Calu3 (cell line): ENCODE measurements around the gene PTPN14. TPM values are rescaled to one million over a fixed set of nuclear protein-coding genes. Genes with fewer than 3 reads are reported as not detected.

Source experiments
- BruUV-seq: library from RNA; stranded (reverse); fragments of 400-500 nt; replicated peaks from 2 replicates; lab custom pipeline; 2021; lab: Mats Ljungman, UMichigan
- CTCF ChIA-PET: fragments of 300-600 bp; sonication (Branson Sonifier 250); formaldehyde crosslinking; loops from one replicate; lab custom pipeline; 2022; ENCODE audit warnings: antibody characterized with exemption; lab: Charles Lee
- DNase-seq: peaks from one replicate; pipeline ENCODE4 v3.0.0; 2022
- H3K27ac Mint-ChIP-seq: one replicate; pipeline ENCODE4 v1.8.0; 2022; ENCODE audit warnings: mixed read lengths; ENCODE audit not compliant: unreplicated experiment
- H3K27me3 Mint-ChIP-seq: one replicate; pipeline ENCODE4 v1.8.0; 2022; ENCODE audit warnings: mixed read lengths; ENCODE audit not compliant: unreplicated experiment
- H3K36me3 Mint-ChIP-seq: one replicate; pipeline ENCODE4 v1.8.0; 2022; ENCODE audit warnings: mild to moderate bottlenecking, moderate library complexity, mixed read lengths; ENCODE audit not compliant: insufficient read depth, unreplicated experiment
- H3K4me1 Mint-ChIP-seq: one replicate; pipeline ENCODE4 v1.8.0; 2022; ENCODE audit warnings: mild to moderate bottlenecking, low read depth, mixed read lengths; ENCODE audit not compliant: unreplicated experiment
- H3K4me3 Mint-ChIP-seq: one replicate; pipeline ENCODE4 v1.8.0; 2022; ENCODE audit warnings: mild to moderate bottlenecking, low read depth, moderate library complexity, mixed read lengths; ENCODE audit not compliant: unreplicated experiment
- H3K9me3 Mint-ChIP-seq: one replicate; pipeline ENCODE4 v1.8.0; 2022; ENCODE audit warnings: low read depth, mixed read lengths; ENCODE audit not compliant: unreplicated experiment
- CTCF ChIP-seq: fragments of 200-600 bp; IDR thresholded peaks from one replicate; pipeline ENCODE4 v1.8.0; 2022; ENCODE audit warnings: antibody characterized with exemption; ENCODE audit not compliant: unreplicated experiment
- intact Hi-C: fragments of 100-400 bp; cut with micrococcal nuclease; formaldehyde crosslinking; loops from one replicate; pipeline ENCODE4 v1.10.0; 2022; ENCODE audit not compliant: unreplicated experiment
- total RNA-seq: library from RNA; stranded (reverse); gene quantifications from 2 replicates; pipeline ENCODE4 v1.2.3, GENCODE V29; 2022

Gene PTPN14
- total RNA-seq, 1 experiment from 2014 or later, result 77.4 TPM

DNA sequence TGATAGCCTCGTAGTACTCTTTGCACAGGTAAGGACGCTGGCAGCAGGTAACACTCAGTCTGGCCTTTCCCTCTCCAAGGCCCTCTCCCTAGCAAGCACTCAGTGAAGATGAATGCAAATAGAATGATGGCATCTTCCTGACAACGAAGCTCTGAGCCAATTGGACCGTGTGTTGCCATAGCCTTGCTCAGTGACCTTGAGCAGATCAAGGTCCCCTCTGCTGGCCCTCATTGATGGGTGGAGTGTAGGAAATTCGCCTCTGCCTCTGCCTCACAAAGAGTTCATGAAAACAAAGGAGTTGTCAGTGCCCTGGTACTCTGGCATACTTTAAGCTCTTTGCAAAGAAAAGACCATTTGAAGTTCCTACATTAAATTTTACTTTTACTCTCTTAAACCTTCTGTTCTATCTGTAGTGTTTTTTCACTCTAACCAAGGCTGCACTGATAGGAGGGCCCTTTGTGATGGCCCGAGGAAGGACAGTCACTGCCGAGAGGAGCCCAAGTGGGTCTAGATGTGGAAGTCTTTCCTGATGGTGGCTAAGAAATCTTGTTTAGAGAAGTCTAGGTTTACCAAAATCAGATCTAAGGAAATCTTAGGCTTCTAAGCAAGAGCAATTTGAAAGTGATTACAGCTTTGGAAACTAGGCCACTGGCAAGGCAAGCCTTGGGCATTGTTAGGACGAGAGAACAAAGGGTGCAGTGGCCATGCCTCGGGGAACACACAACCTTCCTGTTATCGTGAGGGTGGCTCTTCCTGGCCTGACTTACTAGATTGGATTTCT lies 232.3 kb downstream of the PTPN14 start:
- intact Hi-C loops, result no loop called here
- no peaks in the 10 kb centered on the region for H3K27me3 Mint-ChIP-seq
- BruUV-seq, result no TSS peak
- no peak overlapping the region for H3K27ac Mint-ChIP-seq
- DNase-seq, result no peak
- CTCF ChIA-PET, result interaction anchor here (1.1 to 1.5 kb wide), 3 partner anchors 8 to 266 kb away, joined by 3 to 8 read pairs (median 5); no protein-coding TSS in a partner anchor
- no peaks in the 10 kb centered on the region for H3K9me3 Mint-ChIP-seq
- H3K4me1 Mint-ChIP-seq, result peaks cover 7% of the 10 kb centered on the region
- H3K4me3 Mint-ChIP-seq, result no peak overlapping the region
- H3K36me3 Mint-ChIP-seq, result peaks cover 6% of the 10 kb centered on the region
- TF ChIP-seq CTCF, result no peak

DNA sequence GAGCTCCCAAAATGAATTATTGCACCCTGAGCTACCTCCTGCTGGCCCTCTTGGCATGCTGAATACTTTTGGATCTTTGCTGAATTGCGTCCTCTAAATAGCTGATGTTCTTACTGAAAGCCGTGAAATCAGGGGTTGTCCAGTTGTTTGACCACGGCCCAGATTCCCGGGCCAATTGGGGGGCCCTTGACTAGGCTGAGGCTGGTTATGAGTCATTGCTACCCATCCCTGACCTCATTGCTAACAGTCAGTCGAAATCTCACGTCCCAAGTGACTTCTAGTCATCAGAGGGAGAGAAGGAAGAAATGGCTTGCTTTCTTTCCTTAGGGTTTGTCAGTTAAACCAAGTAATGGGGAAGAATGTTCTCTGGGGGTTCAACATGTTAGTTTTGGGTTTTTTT lies 233.0 kb downstream of the PTPN14 start:
- no peaks in the 10 kb centered on the region for H3K9me3 Mint-ChIP-seq
- intact Hi-C loops, result no loop called here
- no peaks in the 10 kb centered on the region for H3K27me3 Mint-ChIP-seq
- no peak overlapping the region for H3K4me3 Mint-ChIP-seq
- no peak for TF ChIP-seq CTCF
- peaks cover 7% of the 10 kb centered on the region for H3K4me1 Mint-ChIP-seq
- H3K36me3 Mint-ChIP-seq, result peaks cover 10% of the 10 kb centered on the region
- BruUV-seq, result no TSS peak
- H3K27ac Mint-ChIP-seq, result no peak overlapping the region
- CTCF ChIA-PET, result interaction anchor here (1.0 to 1.5 kb wide), 3 partner anchors 9 to 111 kb away, joined by 3 to 5 read pairs (median 3); no protein-coding TSS in a partner anchor
- no peak for DNase-seq

DNA sequence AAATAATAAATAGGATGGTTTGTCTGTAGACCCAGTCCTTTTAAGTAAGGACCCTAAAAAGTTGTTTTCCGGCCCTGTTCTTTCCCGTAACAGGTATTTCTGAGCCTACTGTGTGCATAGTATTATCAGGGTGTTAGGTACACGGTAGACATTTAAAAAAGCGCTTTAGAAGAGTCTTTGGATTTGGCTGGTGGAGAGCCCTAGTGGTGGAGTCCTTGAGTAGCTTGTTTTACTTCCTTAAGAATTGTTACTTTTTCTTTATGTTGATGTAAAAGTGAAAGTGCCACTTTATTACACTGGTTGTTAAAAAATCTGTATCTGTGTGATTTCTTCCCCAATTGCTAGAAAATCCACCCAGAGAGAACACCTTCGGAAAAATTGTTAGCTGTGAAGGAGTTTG lies 233.7 kb downstream of the PTPN14 start:
- no peak for TF ChIP-seq CTCF
- Mint-ChIP-seq H3K36me3 (peaks cover 11% of the 10 kb centered on the region), H3K4me1 (peaks cover 7% of the 10 kb centered on the region), H3K27me3 (no peaks in the 10 kb centered on the region), H3K9me3 (no peaks in the 10 kb centered on the region), H3K27ac (no peak overlapping the region), H3K4me3 (no peak overlapping the region)
- intact Hi-C loops, result no loop called here
- DNase-seq, result no peak
- CTCF ChIA-PET, result interaction anchor here (1.0 to 1.5 kb wide), 2 partner anchors 103 to 110 kb away, joined by 3 to 5 read pairs; no protein-coding TSS in a partner anchor
- no TSS peak for BruUV-seq

DNA sequence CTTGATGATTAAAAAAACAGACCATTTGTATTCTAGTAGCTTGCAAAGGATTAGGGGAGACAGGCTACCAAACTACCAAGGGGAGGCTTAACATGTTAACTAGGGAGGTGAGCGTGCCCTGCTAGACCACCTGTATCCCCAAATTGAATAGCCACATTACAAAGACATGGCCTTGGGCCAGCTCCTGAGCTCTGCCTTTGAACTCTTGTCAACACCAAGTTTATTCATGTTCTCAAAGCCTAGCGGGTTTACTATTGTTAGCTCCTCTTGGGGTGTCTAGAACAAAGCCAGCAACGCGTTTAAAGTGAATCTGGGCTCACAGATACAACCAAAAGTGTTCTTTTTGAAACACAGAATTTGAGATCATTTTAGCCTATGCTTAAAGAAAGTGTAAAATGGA lies 234.1 kb downstream of the PTPN14 start:
- CTCF ChIA-PET, result interaction anchor here (0.6 to 1.5 kb wide), 3 partner anchors 8 to 110 kb away, joined by 3 to 7 read pairs (median 5); no protein-coding TSS in a partner anchor
- H3K27me3 Mint-ChIP-seq, result no peaks in the 10 kb centered on the region
- no peak overlapping the region for H3K27ac Mint-ChIP-seq
- no peaks in the 10 kb centered on the region for H3K9me3 Mint-ChIP-seq
- intact Hi-C loops, result no loop called here
- H3K4me3 Mint-ChIP-seq, result no peak overlapping the region
- peaks cover 11% of the 10 kb centered on the region for H3K36me3 Mint-ChIP-seq
- BruUV-seq, result no TSS peak
- TF ChIP-seq CTCF, result no peak
- peaks cover 7% of the 10 kb centered on the region for H3K4me1 Mint-ChIP-seq
- DNase-seq, result no peak
